ENCODE data around the gene SETDB1.

- TF ChIP-seq POLR2AphosphoS5 (IDR thresholded peaks at IDR 0.05; ENCODE audit: low read depth, low read length) (no peak), POLR2A (IDR thresholded peaks at IDR 0.05; ENCODE audit: low read depth, low read length) (no peak)
Measured at GRCh38 chr1:151000408-151000807, 74.2 kb downstream of the SETDB1 start.

Measured in GM12892 (cell line).